ENCODE data around the gene ST8SIA4.

DNA sequence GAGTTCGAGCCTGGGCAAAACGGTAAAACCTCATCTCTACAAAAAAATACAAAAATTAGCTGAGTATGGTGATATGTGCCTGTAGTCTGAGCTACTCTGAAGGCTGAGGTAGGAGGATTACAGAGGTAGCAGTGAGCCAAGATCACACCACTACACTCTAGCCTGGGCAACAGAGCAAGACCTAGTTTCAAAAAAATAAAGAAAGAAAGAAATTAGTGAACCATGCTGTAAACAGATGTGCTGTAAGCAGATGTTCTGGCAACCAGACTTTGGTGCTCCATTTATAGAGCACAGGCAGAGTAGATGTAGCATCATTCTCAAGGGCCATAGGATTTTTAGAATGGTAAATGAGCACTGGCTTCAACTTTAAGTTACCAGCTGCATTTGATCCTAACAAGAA is 115.4 kb downstream of the ST8SIA4 start:
- TF ChIP-seq, protein P1, sequence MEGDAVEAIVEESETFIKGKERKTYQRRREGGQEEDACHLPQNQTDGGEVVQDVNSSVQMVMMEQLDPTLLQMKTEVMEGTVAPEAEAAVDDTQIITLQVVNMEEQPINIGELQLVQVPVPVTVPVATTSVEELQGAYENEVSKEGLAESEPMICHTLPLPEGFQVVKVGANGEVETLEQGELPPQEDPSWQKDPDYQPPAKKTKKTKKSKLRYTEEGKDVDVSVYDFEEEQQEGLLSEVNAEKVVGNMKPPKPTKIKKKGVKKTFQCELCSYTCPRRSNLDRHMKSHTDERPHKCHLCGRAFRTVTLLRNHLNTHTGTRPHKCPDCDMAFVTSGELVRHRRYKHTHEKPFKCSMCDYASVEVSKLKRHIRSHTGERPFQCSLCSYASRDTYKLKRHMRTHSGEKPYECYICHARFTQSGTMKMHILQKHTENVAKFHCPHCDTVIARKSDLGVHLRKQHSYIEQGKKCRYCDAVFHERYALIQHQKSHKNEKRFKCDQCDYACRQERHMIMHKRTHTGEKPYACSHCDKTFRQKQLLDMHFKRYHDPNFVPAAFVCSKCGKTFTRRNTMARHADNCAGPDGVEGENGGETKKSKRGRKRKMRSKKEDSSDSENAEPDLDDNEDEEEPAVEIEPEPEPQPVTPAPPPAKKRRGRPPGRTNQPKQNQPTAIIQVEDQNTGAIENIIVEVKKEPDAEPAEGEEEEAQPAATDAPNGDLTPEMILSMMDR (IDR thresholded peaks at IDR 0.05), result no peak
- TF ChIP-seq, protein P2, sequence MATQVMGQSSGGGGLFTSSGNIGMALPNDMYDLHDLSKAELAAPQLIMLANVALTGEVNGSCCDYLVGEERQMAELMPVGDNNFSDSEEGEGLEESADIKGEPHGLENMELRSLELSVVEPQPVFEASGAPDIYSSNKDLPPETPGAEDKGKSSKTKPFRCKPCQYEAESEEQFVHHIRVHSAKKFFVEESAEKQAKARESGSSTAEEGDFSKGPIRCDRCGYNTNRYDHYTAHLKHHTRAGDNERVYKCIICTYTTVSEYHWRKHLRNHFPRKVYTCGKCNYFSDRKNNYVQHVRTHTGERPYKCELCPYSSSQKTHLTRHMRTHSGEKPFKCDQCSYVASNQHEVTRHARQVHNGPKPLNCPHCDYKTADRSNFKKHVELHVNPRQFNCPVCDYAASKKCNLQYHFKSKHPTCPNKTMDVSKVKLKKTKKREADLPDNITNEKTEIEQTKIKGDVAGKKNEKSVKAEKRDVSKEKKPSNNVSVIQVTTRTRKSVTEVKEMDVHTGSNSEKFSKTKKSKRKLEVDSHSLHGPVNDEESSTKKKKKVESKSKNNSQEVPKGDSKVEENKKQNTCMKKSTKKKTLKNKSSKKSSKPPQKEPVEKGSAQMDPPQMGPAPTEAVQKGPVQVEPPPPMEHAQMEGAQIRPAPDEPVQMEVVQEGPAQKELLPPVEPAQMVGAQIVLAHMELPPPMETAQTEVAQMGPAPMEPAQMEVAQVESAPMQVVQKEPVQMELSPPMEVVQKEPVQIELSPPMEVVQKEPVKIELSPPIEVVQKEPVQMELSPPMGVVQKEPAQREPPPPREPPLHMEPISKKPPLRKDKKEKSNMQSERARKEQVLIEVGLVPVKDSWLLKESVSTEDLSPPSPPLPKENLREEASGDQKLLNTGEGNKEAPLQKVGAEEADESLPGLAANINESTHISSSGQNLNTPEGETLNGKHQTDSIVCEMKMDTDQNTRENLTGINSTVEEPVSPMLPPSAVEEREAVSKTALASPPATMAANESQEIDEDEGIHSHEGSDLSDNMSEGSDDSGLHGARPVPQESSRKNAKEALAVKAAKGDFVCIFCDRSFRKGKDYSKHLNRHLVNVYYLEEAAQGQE (IDR thresholded peaks at IDR 0.05; ENCODE audit: insufficient read depth in 1 of 2, low read depth in 2 of 2, low read length in 1 of 2), result no peak
- TF ChIP-seq POLR2AphosphoS5 (IDR thresholded peaks at IDR 0.05; ENCODE audit: low read depth, low read length), result no peak

All from Panc1 (cell line).